Pancreas (tissue), 10 donors: ENCODE data around the gene LSM7. TPM values are rescaled to one million over a fixed set of nuclear protein-coding genes. Genes with fewer than 3 reads are reported as not detected.

Source experiments
- ATAC-seq, 4 donors: fragments of 200-7000 bp; cut with Tn5 transposase; one replicate each; pipeline versions ENCODE4 v1.8.0 to v1.9.1; 2020; ENCODE audit warnings: mild to moderate bottlenecking in 4 of 4, moderate library complexity in 4 of 4
- DNase-seq, 6 donors: peaks; one replicate each; pipeline ENCODE4 v3.0.0-alpha.2; 2020
- FAIRE-seq: peaks from 2 replicates; lab custom pipeline; 2012; peaks lifted over from hg19 to GRCh38; lab: Jason Lieb, UNC
- H3K27ac ChIP-seq, 4 donors: fragments of 200-600 bp; sonication (generic); 1 replicate in 3 of 4; 2 replicates in 1 of 4; pipeline versions ENCODE4 v1.5.0 to v1.8.0; 2020
- H3K27me3 ChIP-seq, 4 donors: fragments of 200-600 bp; one replicate each; pipeline ENCODE4 v1.8.0; 2021
- H3K36me3 ChIP-seq, 3 donors: fragments of 200-600 bp; sonication (generic) in 1 of 3; one replicate each; pipeline versions ENCODE4 v1.5.0 to v1.8.0; 2020 to 2021
- H3K4me1 ChIP-seq, 3 donors: fragments of 200-600 bp; one replicate each; pipeline ENCODE4 v1.8.0; 2021
- H3K4me3 ChIP-seq, 4 donors: fragments of 200-600 bp; sonication (generic) in 2 of 4; one replicate each; pipeline versions ENCODE4 v1.5.0 to v1.8.0; 2020 to 2021
- H3K9me3 ChIP-seq, 4 donors: fragments of 200-600 bp; one replicate each; pipeline ENCODE4 v1.8.0; 2021
- CTCF ChIP-seq, 4 donors: fragments of 200-600 bp; sonication (generic) in 3 of 4; IDR thresholded peaks; one replicate each; pipeline versions ENCODE4 v1.5.0 to v1.8.0; 2021; ENCODE audit warnings: antibody characterized with exemption in 4 of 4
- WGBS, 2 donors: extraction: QIAGEN DNeasy Blood & Tissue Kit; methylation state at CpG; one replicate each; pipeline ENCODE4 v1.1.7; 2013; 5-methylcytosine and 5-hydroxymethylcytosine counted together
- intact Hi-C, 3 donors: fragments of 100-400 bp; cut with DNase I; formaldehyde crosslinking; loops; one replicate each; pipeline versions ENCODE4 v1.11.1 to v1.14.2; 2022
- polyA plus RNA-seq, 2 donors: library from polyadenylated mRNA; stranded (reverse); fragments of 200-250 nt; gene quantifications; one replicate each; pipeline ENCODE4 v1.2.3, GENCODE V29; 2013
- total RNA-seq, 6 donors: library from RNA; stranded (reverse); fragmentation: NEBNext Ultra II Directional in 4 of 6; extraction: Animal tissue kit (Norgen Biotek cat#: 25700) in 4 of 6; gene quantifications; one replicate each; pipeline versions ENCODE4 v1.2.1 to v1.2.4, GENCODE V29; 2021 to 2023
- donor health status: healthy with polysubstance abuse.
- donor health status: DM: no; HTN: no; CAD: no; lungs with moderate emphysema.
- donor health status: DM: no; HTN: no; CAD: no.
- donor health status: control.
- donor health status: control.
- donor health status: Bipolar disorder and iron deficiency.
- donor health status: DM: yes; HTN: yes; CAD: no.
- donor health status: DM: no; HTN: no; CAD: no.
- donor health status: DM: no; HTN: no; CAD: no.
- donor health status: DM: yes; HTN: yes; CAD: no.

The LSM7 gene
- total and polyA plus RNA-seq, 8 donors = 18.3 to 170 (median 30.9) TPM

GRCh38 chr19:2287585-2288337 is 40.6 kb downstream of the LSM7 start:
- H3K27me3 ChIP-seq = peaks cover 0 to 28% (median 2%) of the 10 kb centered on the region in 4 donors
- FAIRE-seq (no peak), DNase-seq (no peak), ATAC-seq (no peak)
- TF ChIP-seq CTCF (IDR thresholded peaks at IDR 0.05) = no peak
- peaks cover 0 to 16% (median 6%) of the 10 kb centered on the region in 3 donors for H3K4me1 ChIP-seq
- no peak overlapping the region for H3K4me3 ChIP-seq
- no peak overlapping the region for H3K27ac ChIP-seq
- H3K9me3 ChIP-seq = no peaks in the 10 kb centered on the region
- intact Hi-C loops = no loop called here
- 76 to 85% methylated on average over 13 of the region's 13 CpGs for WGBS, 2 donors
- no peaks in the 10 kb centered on the region for H3K36me3 ChIP-seq

DNA sequence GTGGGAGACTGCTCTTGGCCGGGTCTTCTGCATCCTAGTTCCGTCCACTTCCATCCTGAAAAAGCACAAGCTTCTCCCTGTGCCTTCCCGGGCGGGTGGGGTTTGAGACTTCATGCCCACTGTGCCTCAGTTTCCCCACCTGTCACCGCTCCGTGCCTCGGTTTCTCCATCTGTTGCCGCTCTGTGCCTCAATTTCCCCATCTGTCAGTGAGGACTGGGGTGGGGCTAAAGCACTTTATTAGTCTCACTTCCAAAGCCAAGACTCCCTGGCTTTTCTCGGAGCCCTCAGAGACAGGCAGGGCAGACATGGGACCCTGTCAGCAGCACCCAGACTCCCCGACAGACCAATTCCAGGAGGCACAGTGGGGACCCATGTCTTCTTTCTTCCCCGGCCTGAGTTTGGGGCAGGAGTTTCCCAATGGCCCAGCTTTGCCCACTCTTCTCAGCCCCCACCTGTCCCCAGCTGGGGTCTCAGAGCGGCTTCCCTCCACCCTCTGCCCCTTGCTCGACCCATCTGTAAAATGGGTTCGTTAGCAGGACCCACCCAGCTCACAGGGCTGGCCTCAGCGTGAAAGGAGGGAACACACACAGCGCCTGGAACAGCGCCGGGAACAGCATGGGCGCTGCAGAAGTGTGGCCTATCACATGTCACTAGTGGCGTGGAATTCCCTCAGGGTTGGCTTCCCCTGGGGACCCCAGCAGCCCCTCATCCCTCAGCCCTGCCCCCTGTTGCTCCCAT is 41.8 kb downstream of the LSM7 start:
- FAIRE-seq = no peak
- H3K9me3 ChIP-seq = no peaks in the 10 kb centered on the region
- no peak for ATAC-seq
- no peak overlapping the region for H3K4me3 ChIP-seq
- no peak for DNase-seq
- intact Hi-C loops = no loop called here
- no peak for TF ChIP-seq CTCF (IDR thresholded peaks at IDR 0.05)
- peaks cover 0 to 20% (median 2%) of the 10 kb centered on the region in 4 donors for H3K27me3 ChIP-seq
- peaks cover 0 to 14% (median 6%) of the 10 kb centered on the region in 3 donors for H3K4me1 ChIP-seq
- no peaks in the 10 kb centered on the region for H3K36me3 ChIP-seq
- no peak overlapping the region for H3K27ac ChIP-seq
- 72 to 78% methylated on average over 20 of the region's 20 CpGs for WGBS, 2 donors

- Histone ChIP-seq H3K27me3 (no peaks in the 10 kb centered on the region), H3K36me3 (no peaks in the 10 kb centered on the region), H3K4me1 (peaks cover 0 to 5% (median 0%) of the 10 kb centered on the region in 3 donors), H3K27ac (no peak overlapping the region), H3K9me3 (no peaks in the 10 kb centered on the region), H3K4me3 (no peak overlapping the region)
- ATAC-seq (no peak), FAIRE-seq (no peak), DNase-seq (no peak)
- whole genome bisulfite sequencing, 2 donors = 95 to 98% methylated on average over 8 of the region's 8 CpGs
- intact Hi-C loops = no loop called here
- no peak for TF ChIP-seq CTCF (IDR thresholded peaks at IDR 0.05)
Measured at GRCh38 chr19:2283835-2284507, 44.4 kb downstream of the LSM7 start.

- H3K9me3 ChIP-seq = no peaks in the 10 kb centered on the region
- no peak for FAIRE-seq
Measured at GRCh38 chr19:2282862-2283237, 45.5 kb downstream of the LSM7 start.

More at GRCh38 chr19:2282862-2283237, 45.5 kb downstream of the LSM7 start:
- TF ChIP-seq CTCF (IDR thresholded peaks at IDR 0.05) = no peak
- 69 to 70% methylated on average over 11 of the region's 11 CpGs for WGBS, 2 donors
- H3K36me3 ChIP-seq = no peaks in the 10 kb centered on the region
- H3K4me1 ChIP-seq = peaks cover 0 to 5% (median 0%) of the 10 kb centered on the region in 3 donors
- no peaks in the 10 kb centered on the region for H3K27me3 ChIP-seq
- no peak overlapping the region for H3K27ac ChIP-seq
- DNase-seq = no peak
- intact Hi-C loops = no loop called here
- ATAC-seq = no peak
- no peak overlapping the region for H3K4me3 ChIP-seq
